ENCODE measurements around the gene TMEM131.
A peak's percentile ranks its signal among the peaks of the same experiment; 100 is the strongest.
"Not testable (repeated sequence)": the region's sequence is repeated elsewhere in the genome, so short reads cannot be mapped to it uniquely, and the experiment has no call there.

TMEM131 gene

GRCh38 chr2:97911922-97912575 lies 83.7 kb downstream of the TMEM131 start:
- DNase-seq (ENCODE audit: low read depth), result peak; percentile 3

GRCh38 chr2:97911206-97911921 lies 84.4 kb downstream of the TMEM131 start:
- DNase-seq (ENCODE audit: low read depth), result peak; percentile 83

GRCh38 chr2:97910403-97911205 lies 85.1 kb downstream of the TMEM131 start:
- DNase-seq (ENCODE audit: low read depth), result peak; percentile 79

- DNase-seq (ENCODE audit: low read depth), result no peak
These were observed 87.5 kb downstream of the TMEM131 start for GRCh38 chr2:97908208-97908676.

GRCh38 chr2:97907369-97908100 lies 88.2 kb downstream of the TMEM131 start:
- no peak for DNase-seq (ENCODE audit: low read depth)

GRCh38 chr2:97906307-97906706 lies 89.4 kb downstream of the TMEM131 start:
- DNase-seq (ENCODE audit: low read depth), result no peak

GRCh38 chr2:97905294-97905693 lies 90.5 kb downstream of the TMEM131 start:
- DNase-seq (ENCODE audit: low read depth), result no peak

GRCh38 chr2:97901862-97902261 lies 93.9 kb downstream of the TMEM131 start:
- DNase-seq (ENCODE audit: low read depth), result no peak

GRCh38 chr2:97900806-97901205 lies 94.9 kb downstream of the TMEM131 start:
- DNase-seq (ENCODE audit: low read depth), result peak; percentile 67

GRCh38 chr2:97893042-97893441 lies 102.7 kb downstream of the TMEM131 start:
- DNase-seq (ENCODE audit: low read depth), result not testable (repeated sequence)

- DNase-seq (ENCODE audit: low read depth), result no peak
These were observed 104.1 kb downstream of the TMEM131 start for GRCh38 chr2:97891611-97892010.

- no peak for DNase-seq (ENCODE audit: low read depth)
These were observed 106.6 kb downstream of the TMEM131 start for GRCh38 chr2:97889156-97889555.

GRCh38 chr2:97885841-97886240 lies 109.9 kb downstream of the TMEM131 start:
- DNase-seq (ENCODE audit: low read depth), result no peak

GRCh38 chr2:97880334-97880733 lies 115.4 kb downstream of the TMEM131 start:
- no peak for DNase-seq (ENCODE audit: low read depth)

- DNase-seq (ENCODE audit: low read depth), result no peak
These were observed 116.9 kb downstream of the TMEM131 start for GRCh38 chr2:97878865-97879264.

- DNase-seq (ENCODE audit: low read depth), result not testable (repeated sequence)
These were observed 117.4 kb downstream of the TMEM131 start for GRCh38 chr2:97878317-97878716.

- DNase-seq (ENCODE audit: low read depth), result peak; percentile 90
These were observed 124.5 kb downstream of the TMEM131 start for GRCh38 chr2:97871096-97871780.

- DNase-seq (ENCODE audit: low read depth), result peak; percentile 93
These were observed 125.3 kb downstream of the TMEM131 start for GRCh38 chr2:97870396-97870843.

- DNase-seq (ENCODE audit: low read depth), result no peak
These were observed 125.9 kb downstream of the TMEM131 start for GRCh38 chr2:97869722-97870346.

GRCh38 chr2:97868986-97869721 lies 126.6 kb downstream of the TMEM131 start:
- peak; percentile 98 for DNase-seq (ENCODE audit: low read depth)
